ENCODE data around the gene BRAP. TPM values are rescaled to one million over a fixed set of nuclear protein-coding genes. Genes with fewer than 3 reads are reported as not detected.
A peak's percentile ranks its signal among the peaks of the same experiment; 100 is the strongest.

The BRAP gene
- total RNA-seq, 1 donor = 22.1 TPM

- no peak overlapping the region for H3K4me3 ChIP-seq (ENCODE audit: insufficient read depth, low read length)
- peak; percentile 42 for TF ChIP-seq CTCF (IDR thresholded peaks at IDR 0.05; ENCODE audit: extremely low read depth, low read depth, low read length)
- peaks cover 22% of the 10 kb centered on the region for H3K36me3 ChIP-seq (ENCODE audit: insufficient read depth, low read length)
- no peaks in the 10 kb centered on the region for H3K4me1 ChIP-seq (ENCODE audit: insufficient read depth, low read length)
- H3K27me3 ChIP-seq (ENCODE audit: insufficient read depth, low read length) = no peaks in the 10 kb centered on the region
- H3K79me2 ChIP-seq (ENCODE audit: insufficient read depth, low read length) = no peaks in the 10 kb centered on the region
- H3K4me2 ChIP-seq (ENCODE audit: insufficient read depth, low read length) = no peak overlapping the region
- DNase-seq (ENCODE audit: insufficient read length, low spot score, missing footprints) = peak; percentile 86
- H3K9me3 ChIP-seq (ENCODE audit: low read depth, low read length) = no peaks in the 10 kb centered on the region
- H3K27ac ChIP-seq (ENCODE audit: low read depth, low read length) = no peak overlapping the region
- H2AFZ ChIP-seq (ENCODE audit: low read length) = no peak overlapping the region
- H4K20me1 ChIP-seq (ENCODE audit: insufficient read depth, low read length) = no peaks in the 10 kb centered on the region
Observed at GRCh38 chr12:111692575-111693210, 6.9 kb upstream of the BRAP start.

GRCh38 chr12:111691262-111691661 is 5.5 kb upstream of the BRAP start:
- H3K9me3 ChIP-seq (ENCODE audit: low read depth, low read length) = no peaks in the 10 kb centered on the region
- H4K20me1 ChIP-seq (ENCODE audit: insufficient read depth, low read length) = no peaks in the 10 kb centered on the region
- no peak overlapping the region for H3K4me2 ChIP-seq (ENCODE audit: insufficient read depth, low read length)
- H3K4me3 ChIP-seq (ENCODE audit: insufficient read depth, low read length) = no peak overlapping the region
- H3K27ac ChIP-seq (ENCODE audit: low read depth, low read length) = no peak overlapping the region
- TF ChIP-seq CTCF (IDR thresholded peaks at IDR 0.05; ENCODE audit: extremely low read depth, low read depth, low read length) = no peak
- H3K79me2 ChIP-seq (ENCODE audit: insufficient read depth, low read length) = peaks cover 11% of the 10 kb centered on the region
- no peak for DNase-seq (ENCODE audit: insufficient read length, low spot score, missing footprints)
- no peak overlapping the region for H2AFZ ChIP-seq (ENCODE audit: low read length)
- peaks cover 10% of the 10 kb centered on the region for H3K4me1 ChIP-seq (ENCODE audit: insufficient read depth, low read length)
- H3K36me3 ChIP-seq (ENCODE audit: insufficient read depth, low read length) = peaks cover 22% of the 10 kb centered on the region
- H3K27me3 ChIP-seq (ENCODE audit: insufficient read depth, low read length) = no peaks in the 10 kb centered on the region

GRCh38 chr12:111687952-111688351 is 2.2 kb upstream of the BRAP start:
- no peak overlapping the region for H2AFZ ChIP-seq (ENCODE audit: low read length)
- H3K36me3 ChIP-seq (ENCODE audit: insufficient read depth, low read length) = peaks cover under 1% of the 10 kb centered on the region
- H3K27me3 ChIP-seq (ENCODE audit: insufficient read depth, low read length) = no peaks in the 10 kb centered on the region
- no peak for DNase-seq (ENCODE audit: insufficient read length, low spot score, missing footprints)
- peaks cover 24% of the 10 kb centered on the region for H3K4me1 ChIP-seq (ENCODE audit: insufficient read depth, low read length)
- H3K4me3 ChIP-seq (ENCODE audit: insufficient read depth, low read length) = no peak overlapping the region
- H3K4me2 ChIP-seq (ENCODE audit: insufficient read depth, low read length) = no peak overlapping the region
- H4K20me1 ChIP-seq (ENCODE audit: insufficient read depth, low read length) = peaks cover 13% of the 10 kb centered on the region
- no peak for TF ChIP-seq CTCF (IDR thresholded peaks at IDR 0.05; ENCODE audit: extremely low read depth, low read depth, low read length)
- peaks cover 43% of the 10 kb centered on the region for H3K79me2 ChIP-seq (ENCODE audit: insufficient read depth, low read length)
- H3K27ac ChIP-seq (ENCODE audit: low read depth, low read length) = no peak overlapping the region
- H3K9me3 ChIP-seq (ENCODE audit: low read depth, low read length) = no peaks in the 10 kb centered on the region

GRCh38 chr12:111687255-111687654 is 1.5 kb upstream of the BRAP start:
- peak; percentile 11 for TF ChIP-seq CTCF (IDR thresholded peaks at IDR 0.05; ENCODE audit: extremely low read depth, low read depth, low read length)
- H3K79me2 ChIP-seq (ENCODE audit: insufficient read depth, low read length) = peaks cover 49% of the 10 kb centered on the region
- H3K4me3 ChIP-seq (ENCODE audit: insufficient read depth, low read length) = no peak overlapping the region

More at GRCh38 chr12:111687255-111687654, 1.5 kb upstream of the BRAP start:
- H3K27ac ChIP-seq (ENCODE audit: low read depth, low read length) = no peak overlapping the region
- no peak for DNase-seq (ENCODE audit: insufficient read length, low spot score, missing footprints)
- H3K4me2 ChIP-seq (ENCODE audit: insufficient read depth, low read length) = peak overlapping the region; percentile 100
- no peaks in the 10 kb centered on the region for H3K27me3 ChIP-seq (ENCODE audit: insufficient read depth, low read length)
- no peaks in the 10 kb centered on the region for H3K9me3 ChIP-seq (ENCODE audit: low read depth, low read length)
- peaks cover 24% of the 10 kb centered on the region for H3K4me1 ChIP-seq (ENCODE audit: insufficient read depth, low read length)
- H4K20me1 ChIP-seq (ENCODE audit: insufficient read depth, low read length) = peaks cover 13% of the 10 kb centered on the region
- H3K36me3 ChIP-seq (ENCODE audit: insufficient read depth, low read length) = peaks cover 7% of the 10 kb centered on the region
- no peak overlapping the region for H2AFZ ChIP-seq (ENCODE audit: low read length)
